ENCODE results near the gene NKTR. TPM values are rescaled to one million over a fixed set of nuclear protein-coding genes. Genes with fewer than 3 reads are reported as not detected.

The NKTR gene
- total RNA-seq, 1 experiment from 2014 or later = 39.0 TPM

- Histone ChIP-seq H3K36me3 (ENCODE audit: control insufficient read depth, insufficient read depth, low read length) (peaks cover 37% of the 10 kb centered on the region), H3K4me1 (ENCODE audit: control insufficient read depth, insufficient read depth, low read length) (no peaks in the 10 kb centered on the region), H3K27ac (ENCODE audit: low read length) (no peak overlapping the region), H3K27me3 (ENCODE audit: control insufficient read depth, insufficient read depth, low read length) (no peaks in the 10 kb centered on the region), H3K9me3 (ENCODE audit: control insufficient read depth, insufficient read depth, low read depth, low read length) (no peaks in the 10 kb centered on the region), H3K4me3 (ENCODE audit: low read depth in 2 of 2, low read length in 2 of 2) (no peak overlapping the region)
- DNase-seq (ENCODE audit: low read depth, low spot score) (no peak), ATAC-seq (no peak)
- intact Hi-C loops (cut with micrococcal nuclease; ENCODE audit: unreplicated experiment) = no loop called here
- ChIA-PET POLR2A (no interaction called here), CTCF (no interaction called here)
- no TSS peak for BruUV-seq (replicated peaks)
- in situ Hi-C loops (cut with HindIII; ENCODE audit: low pct_unique_long_range_greater_than_20kb, low sequenced_read_pairs) = no loop called here
- TF ChIP-seq REST (IDR thresholded peaks at IDR 0.05; ENCODE audit: insufficient read depth in 1 of 2, low read depth in 2 of 2, low read length in 1 of 2) = no peak
- TF ChIP-seq SIN3A (IDR thresholded peaks at IDR 0.05; ENCODE audit: borderline replicate concordance, insufficient read depth, low read depth, low read length) = no peak
- TF ChIP-seq, protein P1, sequence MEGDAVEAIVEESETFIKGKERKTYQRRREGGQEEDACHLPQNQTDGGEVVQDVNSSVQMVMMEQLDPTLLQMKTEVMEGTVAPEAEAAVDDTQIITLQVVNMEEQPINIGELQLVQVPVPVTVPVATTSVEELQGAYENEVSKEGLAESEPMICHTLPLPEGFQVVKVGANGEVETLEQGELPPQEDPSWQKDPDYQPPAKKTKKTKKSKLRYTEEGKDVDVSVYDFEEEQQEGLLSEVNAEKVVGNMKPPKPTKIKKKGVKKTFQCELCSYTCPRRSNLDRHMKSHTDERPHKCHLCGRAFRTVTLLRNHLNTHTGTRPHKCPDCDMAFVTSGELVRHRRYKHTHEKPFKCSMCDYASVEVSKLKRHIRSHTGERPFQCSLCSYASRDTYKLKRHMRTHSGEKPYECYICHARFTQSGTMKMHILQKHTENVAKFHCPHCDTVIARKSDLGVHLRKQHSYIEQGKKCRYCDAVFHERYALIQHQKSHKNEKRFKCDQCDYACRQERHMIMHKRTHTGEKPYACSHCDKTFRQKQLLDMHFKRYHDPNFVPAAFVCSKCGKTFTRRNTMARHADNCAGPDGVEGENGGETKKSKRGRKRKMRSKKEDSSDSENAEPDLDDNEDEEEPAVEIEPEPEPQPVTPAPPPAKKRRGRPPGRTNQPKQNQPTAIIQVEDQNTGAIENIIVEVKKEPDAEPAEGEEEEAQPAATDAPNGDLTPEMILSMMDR (IDR thresholded peaks at IDR 0.05) = no peak
- no peak for TF ChIP-seq TCF7L2 (IDR thresholded peaks at IDR 0.05; ENCODE audit: low read depth, low read length)
- no peak for TF ChIP-seq POLR2AphosphoS5 (IDR thresholded peaks at IDR 0.05; ENCODE audit: low read depth, low read length)
Measured at GRCh38 chr3:42631620-42632019, 31.1 kb downstream of the NKTR start.

DNA sequence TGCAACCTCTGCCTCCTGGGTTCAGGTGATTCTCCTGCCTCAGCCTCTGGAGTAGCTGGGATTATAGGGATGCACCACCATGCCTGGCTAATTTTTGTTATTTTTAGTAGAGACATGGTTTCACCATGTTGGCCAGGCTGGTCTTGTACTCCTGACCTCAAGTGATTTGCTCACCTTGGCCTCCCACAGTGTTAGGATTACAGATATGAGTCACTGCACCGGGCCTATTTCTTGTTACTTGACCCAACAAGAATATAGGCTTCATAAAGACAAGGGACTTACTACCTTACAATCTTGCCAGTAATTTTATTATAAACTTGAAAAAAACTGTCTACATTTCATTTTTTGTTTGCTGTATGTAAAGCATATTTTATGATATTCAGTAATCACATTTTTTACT, 31.7 kb downstream of the NKTR start:
- ATAC-seq (no peak), DNase-seq (ENCODE audit: low read depth, low spot score) (no peak)
- in situ Hi-C loops (cut with HindIII; ENCODE audit: low pct_unique_long_range_greater_than_20kb, low sequenced_read_pairs) (no loop called here), intact Hi-C loops (cut with micrococcal nuclease; ENCODE audit: unreplicated experiment) (no loop called here)
- no peaks in the 10 kb centered on the region for H3K27me3 ChIP-seq (ENCODE audit: control insufficient read depth, insufficient read depth, low read length)
- no peak for TF ChIP-seq TCF7L2 (IDR thresholded peaks at IDR 0.05; ENCODE audit: low read depth, low read length)
- no peak for TF ChIP-seq SIN3A (IDR thresholded peaks at IDR 0.05; ENCODE audit: borderline replicate concordance, insufficient read depth, low read depth, low read length)
- TF ChIP-seq, protein P1 (IDR thresholded peaks at IDR 0.05) = no peak
- no peak for TF ChIP-seq REST (IDR thresholded peaks at IDR 0.05; ENCODE audit: insufficient read depth in 1 of 2, low read depth in 2 of 2, low read length in 1 of 2)
- TF ChIP-seq POLR2AphosphoS5 (IDR thresholded peaks at IDR 0.05; ENCODE audit: low read depth, low read length) = no peak
- H3K4me1 ChIP-seq (ENCODE audit: control insufficient read depth, insufficient read depth, low read length) = no peaks in the 10 kb centered on the region
- H3K36me3 ChIP-seq (ENCODE audit: control insufficient read depth, insufficient read depth, low read length) = peaks cover 42% of the 10 kb centered on the region
- H3K27ac ChIP-seq (ENCODE audit: low read length) = no peak overlapping the region
- no TSS peak for BruUV-seq (replicated peaks)
- ChIA-PET POLR2A (no interaction called here), CTCF (no interaction called here)
- H3K9me3 ChIP-seq (ENCODE audit: control insufficient read depth, insufficient read depth, low read depth, low read length) = no peaks in the 10 kb centered on the region
- H3K4me3 ChIP-seq (ENCODE audit: low read depth in 2 of 2, low read length in 2 of 2) = no peak overlapping the region

All from Panc1 (cell line).